ENCODE data around the gene PSTPIP1. TPM values are rescaled to one million over a fixed set of nuclear protein-coding genes. Genes with fewer than 3 reads are reported as not detected.
A peak's percentile ranks its signal among the peaks of the same experiment; 100 is the strongest.

The PSTPIP1 gene
- 18.4 TPM for total RNA-seq
- long read RNA-seq, transcript PSTPIP1-203 (15 exons, 1,896 nt) = major isoform, 5 of 22 reads
- long read RNA-seq, partial matches to known transcripts = 4 of 22 reads
- long read RNA-seq, other reads (novel, unspliced or antisense) = 11 of 22 reads

DNA sequence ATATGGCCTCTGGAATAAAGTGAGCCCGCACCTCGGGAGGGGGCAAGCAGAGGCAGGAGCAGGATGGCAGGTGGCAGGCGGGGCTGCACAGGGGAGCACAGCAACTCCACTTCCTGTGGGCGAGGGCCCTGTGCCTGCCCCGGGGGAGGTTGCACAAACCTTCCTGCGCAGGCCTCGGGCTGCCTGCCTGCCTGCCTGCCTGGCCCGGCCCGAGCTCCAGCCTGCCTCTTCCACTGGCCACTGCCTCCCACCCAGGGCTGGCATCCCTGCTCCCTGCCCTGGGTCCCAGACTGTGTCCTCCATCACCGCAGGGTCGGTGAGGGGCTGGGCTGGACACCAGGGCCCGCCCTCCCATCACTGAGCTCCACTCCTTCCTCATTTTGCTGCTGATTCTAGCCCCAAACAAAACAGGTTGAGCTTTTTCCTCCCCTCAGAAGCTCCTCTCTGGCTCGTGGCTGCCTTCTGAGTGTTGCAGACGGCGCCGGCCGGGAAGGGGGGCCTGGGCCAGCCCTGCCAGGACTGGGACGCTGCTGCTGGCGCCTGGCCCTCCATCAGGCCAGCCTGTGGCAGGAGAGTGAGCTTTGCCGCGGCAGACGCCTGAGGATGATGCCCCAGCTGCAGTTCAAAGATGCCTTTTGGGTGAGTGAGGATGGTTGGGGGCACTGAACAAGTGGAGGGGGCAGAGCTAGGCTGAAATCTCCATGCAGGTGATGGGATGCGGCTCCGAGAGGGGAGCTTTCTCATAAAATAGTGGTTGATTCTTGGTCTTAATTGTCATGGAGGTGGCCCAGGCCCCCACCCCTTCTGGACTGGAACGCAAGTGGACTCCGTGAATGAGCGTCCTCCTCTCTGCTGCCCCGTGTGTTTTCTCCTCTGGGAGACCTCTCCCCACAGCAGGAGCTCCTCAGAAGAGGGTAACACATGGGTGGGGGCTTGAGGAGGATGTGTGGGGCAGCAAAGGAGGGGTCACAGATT is at the start of gene PSTPIP1:
PSTPIP1 (plus strand) TSS at position 156 of the 975 bp plus-strand sequence; CDS start at position 604, 448 bp downstream.
- Histone ChIP-seq H3K36me3 (no peaks in the 10 kb centered on the region), H3K4me1 (peaks cover 39% of the 10 kb centered on the region), H3K27me3 (ENCODE audit: low read depth) (no peaks in the 10 kb centered on the region), H3K27ac (peak within 1 kb of the TSS; percentile 77), H3K9me3 (no peaks in the 10 kb centered on the region), H3K4me3 (peak within 1 kb of the TSS; percentile 51)
- intact Hi-C loops (cut with DNase I) = no loop called here
- peak; percentile 65 to 71 for ATAC-seq
- TF ChIP-seq, protein P1, sequence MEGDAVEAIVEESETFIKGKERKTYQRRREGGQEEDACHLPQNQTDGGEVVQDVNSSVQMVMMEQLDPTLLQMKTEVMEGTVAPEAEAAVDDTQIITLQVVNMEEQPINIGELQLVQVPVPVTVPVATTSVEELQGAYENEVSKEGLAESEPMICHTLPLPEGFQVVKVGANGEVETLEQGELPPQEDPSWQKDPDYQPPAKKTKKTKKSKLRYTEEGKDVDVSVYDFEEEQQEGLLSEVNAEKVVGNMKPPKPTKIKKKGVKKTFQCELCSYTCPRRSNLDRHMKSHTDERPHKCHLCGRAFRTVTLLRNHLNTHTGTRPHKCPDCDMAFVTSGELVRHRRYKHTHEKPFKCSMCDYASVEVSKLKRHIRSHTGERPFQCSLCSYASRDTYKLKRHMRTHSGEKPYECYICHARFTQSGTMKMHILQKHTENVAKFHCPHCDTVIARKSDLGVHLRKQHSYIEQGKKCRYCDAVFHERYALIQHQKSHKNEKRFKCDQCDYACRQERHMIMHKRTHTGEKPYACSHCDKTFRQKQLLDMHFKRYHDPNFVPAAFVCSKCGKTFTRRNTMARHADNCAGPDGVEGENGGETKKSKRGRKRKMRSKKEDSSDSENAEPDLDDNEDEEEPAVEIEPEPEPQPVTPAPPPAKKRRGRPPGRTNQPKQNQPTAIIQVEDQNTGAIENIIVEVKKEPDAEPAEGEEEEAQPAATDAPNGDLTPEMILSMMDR (IDR thresholded peaks at IDR 0.05) = no peak
- peak; percentile 68 for DNase-seq

DNA sequence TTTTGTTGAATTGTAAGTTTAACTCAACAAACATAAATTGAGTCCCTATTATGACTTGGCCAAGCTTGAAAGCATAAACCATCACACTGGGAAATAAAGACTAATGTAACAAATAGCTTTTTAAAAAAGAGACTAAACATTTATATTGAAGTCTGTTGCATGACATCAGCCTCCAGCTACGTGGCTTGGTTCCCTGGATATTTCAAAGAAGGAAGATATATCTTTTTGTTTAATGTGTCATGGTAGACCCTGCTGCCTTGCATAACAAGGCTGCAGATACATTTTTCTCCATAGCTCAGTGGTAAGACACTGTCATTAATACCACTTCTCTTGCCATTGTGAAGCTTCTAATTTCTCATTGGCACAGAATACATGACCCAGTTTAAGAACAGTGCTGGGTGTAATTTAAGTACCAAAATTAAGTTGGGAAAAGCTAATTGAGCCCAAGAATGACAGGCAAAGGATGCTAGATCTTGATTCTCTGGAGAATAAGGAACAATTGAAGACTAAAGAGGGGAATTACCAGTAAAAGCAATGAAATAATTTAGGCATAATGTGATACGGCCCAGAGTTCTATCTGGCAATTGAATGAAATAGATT is 49.3 kb upstream of the PSTPIP1 start:
- TF ChIP-seq, protein P1 (IDR thresholded peaks at IDR 0.05) = no peak
- H3K36me3 ChIP-seq = peaks cover 56% of the 10 kb centered on the region
- no peak overlapping the region for H3K27ac ChIP-seq
- intact Hi-C loops (cut with DNase I) = no loop called here
- no peak overlapping the region for H3K4me3 ChIP-seq
- ATAC-seq = no peak
- H3K9me3 ChIP-seq = no peaks in the 10 kb centered on the region
- no peak for DNase-seq
- no peaks in the 10 kb centered on the region for H3K4me1 ChIP-seq
- H3K27me3 ChIP-seq (ENCODE audit: low read depth) = no peaks in the 10 kb centered on the region

DNA sequence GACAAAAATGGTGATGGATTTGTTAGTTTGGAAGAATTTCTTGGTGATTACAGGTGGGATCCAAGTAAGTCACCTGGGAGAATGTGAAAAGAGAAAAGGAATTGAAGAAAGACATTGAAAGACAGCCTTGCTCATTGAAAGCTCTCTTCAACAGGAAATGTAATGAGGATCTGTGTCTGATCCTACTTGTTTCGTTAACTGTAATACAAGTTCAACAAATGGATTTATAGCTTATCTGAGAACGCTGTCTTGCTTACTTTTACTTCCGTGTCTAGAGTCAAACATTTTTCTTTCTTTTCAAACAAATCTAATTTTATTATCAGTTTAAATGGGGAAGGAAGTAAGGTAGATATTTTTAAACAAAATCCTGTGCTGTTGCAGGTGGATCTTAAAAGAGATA is 47.5 kb upstream of the PSTPIP1 start:
- H3K9me3 ChIP-seq = no peaks in the 10 kb centered on the region
- H3K4me3 ChIP-seq = no peak overlapping the region
- H3K27ac ChIP-seq = no peak overlapping the region
- H3K27me3 ChIP-seq (ENCODE audit: low read depth) = no peaks in the 10 kb centered on the region
- DNase-seq (no peak), ATAC-seq (no peak)
- TF ChIP-seq, protein P1 (IDR thresholded peaks at IDR 0.05) = no peak
- intact Hi-C loops (cut with DNase I) = no loop called here
- no peaks in the 10 kb centered on the region for H3K4me1 ChIP-seq
- H3K36me3 ChIP-seq = peaks cover 58% of the 10 kb centered on the region

DNA sequence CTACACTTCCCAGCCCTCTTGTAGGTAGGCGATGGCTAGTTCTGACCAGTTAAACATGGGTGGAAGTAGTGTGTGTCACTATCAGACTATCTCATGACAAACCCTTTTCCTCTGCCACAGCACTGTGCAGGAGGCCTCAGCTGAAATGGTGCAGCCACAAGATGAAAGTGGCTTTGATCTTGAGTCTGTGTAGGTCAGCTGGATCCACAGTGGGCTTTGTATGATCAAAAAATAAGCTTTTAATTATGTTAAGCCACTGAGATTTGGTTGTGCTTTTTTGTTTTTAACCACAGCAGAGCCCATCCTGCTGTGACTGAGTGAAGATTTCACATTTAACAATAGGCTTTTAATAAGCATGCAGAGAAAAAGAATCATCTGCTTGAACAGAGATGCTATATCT is 43.7 kb upstream of the PSTPIP1 start:
- no peaks in the 10 kb centered on the region for H3K4me1 ChIP-seq
- intact Hi-C loops (cut with DNase I) = no loop called here
- DNase-seq (no peak), ATAC-seq (no peak)
- no peak overlapping the region for H3K27ac ChIP-seq
- TF ChIP-seq, protein P1 (IDR thresholded peaks at IDR 0.05) = no peak
- no peaks in the 10 kb centered on the region for H3K27me3 ChIP-seq (ENCODE audit: low read depth)
- H3K4me3 ChIP-seq = no peak overlapping the region
- H3K36me3 ChIP-seq = peaks cover 35% of the 10 kb centered on the region
- H3K9me3 ChIP-seq = no peaks in the 10 kb centered on the region

DNA sequence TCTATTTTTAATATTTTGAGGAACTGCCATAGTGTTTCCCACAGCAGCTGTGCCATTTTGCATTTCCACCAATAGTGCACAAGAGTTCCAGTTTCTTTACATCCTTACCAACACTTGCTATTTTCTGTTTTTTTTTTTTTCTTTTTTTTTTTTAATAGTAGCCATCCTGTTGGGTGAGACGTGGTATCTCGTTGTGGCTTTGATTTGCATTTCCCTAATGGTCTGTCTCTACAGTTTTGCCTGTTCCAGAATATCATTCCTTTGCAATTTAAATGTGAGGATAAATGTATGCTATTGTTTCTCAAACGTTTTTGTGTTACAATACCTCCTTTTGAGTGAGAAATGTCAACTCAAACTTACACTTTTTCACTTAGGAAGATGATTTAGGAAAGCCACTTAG is 41.0 kb upstream of the PSTPIP1 start:
- Histone ChIP-seq H3K4me3 (no peak overlapping the region), H3K27me3 (ENCODE audit: low read depth) (no peaks in the 10 kb centered on the region), H3K36me3 (peaks cover 13% of the 10 kb centered on the region), H3K27ac (no peak overlapping the region), H3K4me1 (no peaks in the 10 kb centered on the region), H3K9me3 (no peaks in the 10 kb centered on the region)
- intact Hi-C loops (cut with DNase I) = no loop called here
- TF ChIP-seq, protein P1 (IDR thresholded peaks at IDR 0.05) = no peak
- DNase-seq (no peak), ATAC-seq (no peak)
